Measurements from ENCODE around the gene DOK1.
"Not testable (repeated sequence)": the region's sequence is repeated elsewhere in the genome, so short reads cannot be mapped to it uniquely, and the experiment has no call there.

DOK1 gene

GRCh38 chr2:74560591-74560990 lies 6.1 kb downstream of the DOK1 start:
- no peak overlapping the region for H3K4me3 ChIP-seq (ENCODE audit: low read length)
- TF ChIP-seq ZNF274 (IDR thresholded peaks at IDR 0.05; ENCODE audit: low read depth, low read length) = no peak

- not testable (repeated sequence) for H3K4me3 ChIP-seq (ENCODE audit: low read length)
These were observed 6.5 kb downstream of the DOK1 start for GRCh38 chr2:74561022-74561421.

- H3K4me3 ChIP-seq (ENCODE audit: low read length) = no peak overlapping the region
- no peak for TF ChIP-seq ZNF274 (IDR thresholded peaks at IDR 0.05; ENCODE audit: low read depth, low read length)
These were observed 7.7 kb downstream of the DOK1 start for GRCh38 chr2:74562126-74562775.

GRCh38 chr2:74564222-74564621 lies 9.7 kb downstream of the DOK1 start:
- TF ChIP-seq ZNF274 (IDR thresholded peaks at IDR 0.05; ENCODE audit: low read depth, low read length) = no peak
- H3K4me3 ChIP-seq (ENCODE audit: low read length) = no peak overlapping the region

GRCh38 chr2:74566076-74566753 lies 11.7 kb downstream of the DOK1 start:
- TF ChIP-seq ZNF274 (IDR thresholded peaks at IDR 0.05; ENCODE audit: low read depth, low read length) = no peak

GRCh38 chr2:74566754-74567085 lies 12.2 kb downstream of the DOK1 start:
- no peak overlapping the region for H3K4me3 ChIP-seq (ENCODE audit: low read length)
- no peak for TF ChIP-seq ZNF274 (IDR thresholded peaks at IDR 0.05; ENCODE audit: low read depth, low read length)

More at GRCh38 chr2:74566076-74566753, 11.7 kb downstream of the DOK1 start:
- H3K4me3 ChIP-seq (ENCODE audit: low read length) = no peak overlapping the region

GRCh38 chr2:74567881-74568280 lies 13.4 kb downstream of the DOK1 start:
- TF ChIP-seq ZNF274 (IDR thresholded peaks at IDR 0.05; ENCODE audit: low read depth, low read length) = no peak
- H3K4me3 ChIP-seq (ENCODE audit: low read length) = no peak overlapping the region

GRCh38 chr2:74569686-74570085 lies 15.2 kb downstream of the DOK1 start:
- no peak for TF ChIP-seq ZNF274 (IDR thresholded peaks at IDR 0.05; ENCODE audit: low read depth, low read length)
- H3K4me3 ChIP-seq (ENCODE audit: low read length) = no peak overlapping the region

GRCh38 chr2:74571058-74571457 lies 16.5 kb downstream of the DOK1 start:
- no peak for TF ChIP-seq ZNF274 (IDR thresholded peaks at IDR 0.05; ENCODE audit: low read depth, low read length)
- no peak overlapping the region for H3K4me3 ChIP-seq (ENCODE audit: low read length)

GRCh38 chr2:74572178-74572925 lies 17.8 kb downstream of the DOK1 start:
- H3K4me3 ChIP-seq (ENCODE audit: low read length) = no peak overlapping the region
- TF ChIP-seq ZNF274 (IDR thresholded peaks at IDR 0.05; ENCODE audit: low read depth, low read length) = no peak

GRCh38 chr2:74573747-74574562 lies 19.4 kb downstream of the DOK1 start:
- no peak for TF ChIP-seq ZNF274 (IDR thresholded peaks at IDR 0.05; ENCODE audit: low read depth, low read length)

GRCh38 chr2:74575320-74575719 lies 20.8 kb downstream of the DOK1 start:
- TF ChIP-seq ZNF274 (IDR thresholded peaks at IDR 0.05; ENCODE audit: low read depth, low read length) = no peak
- no peak overlapping the region for H3K4me3 ChIP-seq (ENCODE audit: low read length)

More at GRCh38 chr2:74573747-74574562, 19.4 kb downstream of the DOK1 start:
- no peak overlapping the region; the same call in 1 of the 2 replicates for H3K4me3 ChIP-seq (ENCODE audit: low read length)

GRCh38 chr2:74576211-74576862 lies 21.8 kb downstream of the DOK1 start:
- no peak overlapping the region for H3K4me3 ChIP-seq (ENCODE audit: low read length)
- TF ChIP-seq ZNF274 (IDR thresholded peaks at IDR 0.05; ENCODE audit: low read depth, low read length) = no peak

- H3K4me3 ChIP-seq (ENCODE audit: low read length) = no peak overlapping the region
- TF ChIP-seq ZNF274 (IDR thresholded peaks at IDR 0.05; ENCODE audit: low read depth, low read length) = no peak
These were observed 22.3 kb downstream of the DOK1 start for GRCh38 chr2:74576863-74577229.

Data from GM08714 (cell line).